Prostate gland (tissue), 2 donors: Measurements from ENCODE around the gene HOXB7. TPM values are rescaled to one million over a fixed set of nuclear protein-coding genes. Genes with fewer than 3 reads are reported as not detected.

ENCODE experiments used
- DNase-seq: peaks from one replicate; pipeline ENCODE4 v3.0.0-alpha.2; 2019; ENCODE audit warnings: low spot score
- H3K27ac ChIP-seq, 2 donors: fragments of 200-600 bp; sonication (generic); 2 replicates each; pipeline ENCODE4 v1.5.1; 2017 to 2019
- H3K27me3 ChIP-seq: fragments of 200-600 bp; sonication (generic); replicated peaks from 2 replicates; pipeline ENCODE4 v1.5.1; 2019; ENCODE audit not compliant: insufficient read depth
- H3K36me3 ChIP-seq, 2 donors: fragments of 200-600 bp; sonication (generic); 1 replicate in 1 of 2; 2 replicates in 1 of 2; pipeline versions ENCODE4 v1.5.1 to v1.8.1; 2017 to 2019
- H3K4me1 ChIP-seq: fragments of 200-600 bp; sonication (generic); replicated peaks from 2 replicates; pipeline ENCODE4 v1.5.1; 2019
- H3K4me3 ChIP-seq, 2 donors: fragments of 200-600 bp; sonication (generic); 2 replicates each; pipeline ENCODE4 v1.5.1; 2017 to 2019
- H3K9me3 ChIP-seq: fragments of 200-600 bp; sonication (generic); 2 replicates; pipeline ENCODE4 v1.5.1; 2017
- POLR2A ChIP-seq: fragments of 450-650 bp; IDR thresholded peaks from one replicate; pipeline ENCODE4 v1.6.1; 2016; ENCODE audit warnings: antibody characterized with exemption, mild to moderate bottlenecking
- POLR2AphosphoS5 ChIP-seq: sonication (generic); formaldehyde crosslinking; IDR thresholded peaks from one replicate; pipeline ENCODE4 v1.6.1; 2017; ENCODE audit warnings: antibody characterized with exemption
- WGBS: methylation state at CpG from one replicate; pipeline ENCODE4 v1.1.5; 2018; 5-methylcytosine and 5-hydroxymethylcytosine counted together
- intact Hi-C: fragments of 100-400 bp; cut with DNase I; formaldehyde crosslinking; loops from one replicate; pipeline ENCODE4 v1.14.2; 2022
- total RNA-seq, 2 donors: library from RNA; depleted of rRNA; stranded (reverse); fragments of >200 nt; gene quantifications; one replicate each; pipeline ENCODE4 v1.1.0, GENCODE V29; 2016
- TF ChIP-seq, protein P1 (sequence below), 4 experiments: fragments of 200-600 bp in 2 of 4; fragments of 450-650 bp in 2 of 4; sonication (generic) in 2 of 4; IDR thresholded peaks; 1 replicate in 3 of 4; 2 replicates in 1 of 4; pipeline ENCODE4 v1.5.1; 2016 to 2019; ENCODE audit warnings: antibody characterized with exemption in 4 of 4, mild to moderate bottlenecking in 2 of 4, moderate library complexity in 2 of 4

HOXB7 gene
- total RNA-seq, 2 donors from 2014 or later = 0.73 to 3.4 TPM

DNA sequence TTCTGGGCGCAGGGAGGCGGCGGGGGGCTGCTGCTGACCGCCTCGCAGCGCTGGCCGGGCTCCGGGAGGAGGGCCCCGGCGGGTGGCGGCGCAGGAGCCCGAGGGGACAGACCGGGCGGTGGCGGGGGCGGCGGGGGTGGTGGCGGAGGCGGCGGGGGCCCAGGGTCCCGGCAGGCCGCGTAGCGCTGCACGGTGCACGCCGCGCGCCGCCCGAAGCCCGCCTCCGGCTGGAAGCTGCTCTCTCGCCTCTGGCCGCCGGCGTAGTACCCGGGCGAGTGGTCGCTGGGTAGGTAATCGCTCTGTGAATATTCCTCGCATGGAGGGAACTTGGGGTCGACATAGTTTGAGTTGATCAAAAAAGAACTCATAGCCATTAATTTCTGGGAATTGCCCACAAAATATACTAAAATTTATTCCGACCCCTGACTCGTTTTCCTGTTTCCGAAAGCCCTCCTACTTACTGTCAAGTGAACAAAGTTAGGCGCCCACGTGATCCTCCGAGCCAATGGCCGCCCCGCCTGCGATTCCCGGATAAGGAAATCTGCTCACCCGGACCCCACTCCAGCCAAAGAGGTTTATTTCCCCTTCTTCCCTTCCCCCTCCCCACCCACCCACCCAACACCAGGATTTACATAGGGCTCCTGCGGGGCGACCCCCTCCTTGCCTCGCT, 32.7 kb downstream of the HOXB7 start, which contains the start of gene HOXB4:
TSS of gene HOXB4 (minus strand) at position 405 of the 670 bp plus-strand sequence. CDS start at position 374, 31 bp downstream.
- TF ChIP-seq, protein P1, sequence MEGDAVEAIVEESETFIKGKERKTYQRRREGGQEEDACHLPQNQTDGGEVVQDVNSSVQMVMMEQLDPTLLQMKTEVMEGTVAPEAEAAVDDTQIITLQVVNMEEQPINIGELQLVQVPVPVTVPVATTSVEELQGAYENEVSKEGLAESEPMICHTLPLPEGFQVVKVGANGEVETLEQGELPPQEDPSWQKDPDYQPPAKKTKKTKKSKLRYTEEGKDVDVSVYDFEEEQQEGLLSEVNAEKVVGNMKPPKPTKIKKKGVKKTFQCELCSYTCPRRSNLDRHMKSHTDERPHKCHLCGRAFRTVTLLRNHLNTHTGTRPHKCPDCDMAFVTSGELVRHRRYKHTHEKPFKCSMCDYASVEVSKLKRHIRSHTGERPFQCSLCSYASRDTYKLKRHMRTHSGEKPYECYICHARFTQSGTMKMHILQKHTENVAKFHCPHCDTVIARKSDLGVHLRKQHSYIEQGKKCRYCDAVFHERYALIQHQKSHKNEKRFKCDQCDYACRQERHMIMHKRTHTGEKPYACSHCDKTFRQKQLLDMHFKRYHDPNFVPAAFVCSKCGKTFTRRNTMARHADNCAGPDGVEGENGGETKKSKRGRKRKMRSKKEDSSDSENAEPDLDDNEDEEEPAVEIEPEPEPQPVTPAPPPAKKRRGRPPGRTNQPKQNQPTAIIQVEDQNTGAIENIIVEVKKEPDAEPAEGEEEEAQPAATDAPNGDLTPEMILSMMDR (IDR thresholded peaks at IDR 0.05) = no peak
- TF ChIP-seq POLR2A (no peak), POLR2AphosphoS5 (no peak)
- no peaks in the 10 kb centered on the region for H3K4me1 ChIP-seq
- WGBS = 2% methylated on average over 37 of the region's 58 CpGs
- no peak within 1 kb of the TSS for H3K27ac ChIP-seq
- no peak for DNase-seq
- no peaks in the 10 kb centered on the region for H3K9me3 ChIP-seq
- H3K36me3 ChIP-seq = no peaks in the 10 kb centered on the region
- H3K27me3 ChIP-seq = peaks cover 73% of the 10 kb centered on the region
- intact Hi-C loops = no loop called here
- H3K4me3 ChIP-seq = peak within 1 kb of the TSS; percentile 14 to 27

DNA sequence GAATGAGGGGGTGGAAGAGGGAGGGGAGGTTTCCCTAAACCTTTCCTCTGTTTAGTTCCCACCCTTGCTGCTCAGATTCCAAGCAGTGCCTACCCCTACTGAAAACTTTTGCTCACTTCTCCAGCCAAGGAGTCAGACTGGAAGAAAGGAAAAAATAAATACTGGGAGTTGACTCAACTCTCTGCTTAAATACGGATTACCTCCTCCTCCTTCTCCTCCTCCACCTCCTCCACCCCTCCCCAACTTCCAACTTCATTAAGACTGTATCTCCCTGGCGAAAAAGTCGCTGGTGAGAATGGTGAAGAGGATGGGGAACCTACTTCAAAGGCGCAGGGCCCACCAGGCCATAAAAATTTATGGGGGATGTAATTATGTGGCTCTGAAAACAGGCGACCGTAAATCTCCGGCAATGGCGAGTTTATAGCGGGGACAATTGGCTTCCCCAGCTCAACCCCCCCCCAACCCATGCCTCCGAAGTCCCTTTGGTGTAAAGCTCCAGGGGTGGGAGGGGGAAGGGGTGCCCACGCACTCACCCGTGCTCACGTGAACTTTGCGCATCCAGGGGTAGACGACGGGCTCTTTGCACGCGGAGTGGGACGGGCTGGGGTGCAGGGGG, 33.4 kb downstream of the HOXB7 start:
- intact Hi-C loops = no loop called here
- peaks cover 66% of the 10 kb centered on the region for H3K27me3 ChIP-seq
- H3K9me3 ChIP-seq = no peaks in the 10 kb centered on the region
- no peak overlapping the region for H3K27ac ChIP-seq
- H3K4me1 ChIP-seq = no peaks in the 10 kb centered on the region
- H3K36me3 ChIP-seq = no peaks in the 10 kb centered on the region
- 4% methylated on average over 18 of the region's 19 CpGs for WGBS
- H3K4me3 ChIP-seq = peak overlapping the region; percentile 14 to 27
- DNase-seq = no peak
- TF ChIP-seq POLR2AphosphoS5 = no peak
- TF ChIP-seq, protein P1 (IDR thresholded peaks at IDR 0.05) = no peak
- TF ChIP-seq POLR2A = no peak

DNA sequence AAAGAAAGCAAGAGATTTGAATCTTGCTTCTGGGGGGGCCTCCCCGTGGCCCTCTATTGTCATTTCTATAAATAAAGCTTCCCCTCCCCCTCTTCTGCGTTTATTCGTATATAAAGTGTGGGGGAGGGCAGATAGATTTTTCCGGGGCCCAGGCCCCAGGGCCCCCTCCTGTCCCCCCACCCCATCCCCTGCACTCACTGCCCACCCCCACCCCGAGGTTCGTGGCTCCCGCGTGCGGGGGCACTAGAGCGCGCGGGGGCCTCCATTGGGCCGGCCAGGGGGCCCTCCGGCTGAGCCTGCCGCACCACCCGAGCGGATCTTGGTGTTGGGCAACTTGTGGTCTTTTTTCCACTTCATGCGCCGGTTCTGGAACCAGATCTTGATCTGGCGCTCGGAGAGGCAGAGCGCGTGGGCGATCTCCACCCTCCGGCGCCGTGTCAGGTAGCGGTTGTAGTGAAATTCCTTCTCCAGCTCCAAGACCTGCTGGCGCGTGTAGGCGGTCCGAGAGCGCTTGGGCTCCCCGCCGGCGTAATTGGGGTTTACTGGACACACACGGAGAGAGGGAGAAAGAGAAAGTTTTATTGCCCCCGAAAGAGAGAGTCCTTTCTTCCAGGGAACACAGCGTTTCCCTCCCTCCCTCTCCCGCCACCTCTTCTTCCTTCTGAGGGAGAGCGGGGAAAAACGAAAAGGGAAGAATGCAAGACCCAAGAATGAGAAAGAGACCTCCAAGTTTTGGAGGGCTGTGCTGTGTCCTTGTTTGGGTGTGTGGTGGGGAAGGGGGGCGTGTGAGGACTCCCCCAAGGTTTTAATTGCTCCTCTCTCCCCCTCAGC, 34.1 kb downstream of the HOXB7 start:
- intact Hi-C loops = no loop called here
- no peak overlapping the region for H3K4me3 ChIP-seq
- H3K27ac ChIP-seq = no peak overlapping the region

DNA sequence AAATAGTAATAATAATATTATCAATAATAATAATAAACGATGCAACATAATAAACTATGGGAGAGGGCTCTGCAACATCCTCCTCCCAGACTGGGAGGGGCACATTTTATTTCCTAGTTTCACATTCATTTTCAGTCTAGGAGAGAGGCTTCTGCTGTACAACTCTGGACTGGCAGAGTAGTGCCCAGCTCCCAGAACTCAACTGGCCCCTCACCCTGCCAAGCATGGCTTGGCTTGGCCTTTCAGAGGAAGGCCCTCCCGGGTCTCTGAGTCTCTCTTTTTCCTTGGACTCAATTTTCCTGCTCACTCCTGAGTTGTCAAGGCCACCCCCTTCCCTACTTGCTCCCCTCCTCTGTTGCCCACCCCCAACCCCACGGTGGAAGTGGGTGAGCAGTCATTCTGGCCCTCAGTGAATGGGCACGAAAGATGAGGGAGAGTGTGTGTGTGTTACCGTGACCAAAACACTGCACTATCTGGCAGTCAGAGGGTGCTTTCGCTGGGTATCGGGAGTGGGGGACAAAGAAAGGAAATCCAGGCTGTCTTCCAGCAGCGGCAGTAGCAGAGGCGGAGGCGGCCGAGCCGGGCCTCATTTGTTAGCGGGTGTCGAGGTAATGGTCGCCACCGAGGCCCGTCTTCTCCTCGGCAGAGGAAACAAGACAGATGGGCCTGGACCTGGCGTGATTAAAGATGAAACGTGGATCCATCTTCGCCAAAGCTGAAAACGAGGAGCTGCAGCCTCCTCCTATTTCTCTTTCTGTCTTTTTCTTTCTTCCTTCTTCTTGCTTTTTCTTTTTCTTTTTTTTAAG, 34.9 kb downstream of the HOXB7 start:
- WGBS = 34% methylated on average over 22 of the region's 22 CpGs
- H3K27ac ChIP-seq = no peak overlapping the region
- DNase-seq = no peak
- peaks cover 52% of the 10 kb centered on the region for H3K27me3 ChIP-seq
- no peak overlapping the region for H3K4me3 ChIP-seq
- no peaks in the 10 kb centered on the region for H3K4me1 ChIP-seq
- no peaks in the 10 kb centered on the region for H3K9me3 ChIP-seq
- TF ChIP-seq POLR2A (no peak), POLR2AphosphoS5 (no peak)
- TF ChIP-seq, protein P1 (IDR thresholded peaks at IDR 0.05) = no peak
- no peaks in the 10 kb centered on the region for H3K36me3 ChIP-seq
- intact Hi-C loops = no loop called here

More for the DNA sequence above, 34.1 kb downstream of the HOXB7 start:
- Histone ChIP-seq H3K9me3 (no peaks in the 10 kb centered on the region), H3K27me3 (peaks cover 59% of the 10 kb centered on the region), H3K4me1 (no peaks in the 10 kb centered on the region), H3K36me3 (no peaks in the 10 kb centered on the region)
- 7% methylated on average over 33 of the region's 43 CpGs for WGBS
- DNase-seq = no peak
- TF ChIP-seq, protein P1 (IDR thresholded peaks at IDR 0.05) = no peak
- TF ChIP-seq POLR2AphosphoS5 (no peak), POLR2A (no peak)
